T-helper 2 cell treated with Interferon-gamma antibody and Interleukin-4, amounts not matched to agents 100 ng/mL and 5 ng/mL, for 36 hours (primary cell): ENCODE measurements around the gene MACC1. TPM values are rescaled to one million over a fixed set of nuclear protein-coding genes. Genes with fewer than 3 reads are reported as not detected.
"Not testable (repeated sequence)": the region's sequence is repeated elsewhere in the genome, so short reads cannot be mapped to it uniquely, and the experiment has no call there.

Experiments
- intact Hi-C: fragments of 100-400 bp; cut with micrococcal nuclease; formaldehyde crosslinking; loops from one replicate; pipeline ENCODE4 v1.15.1; 2023
- total RNA-seq: library from RNA; stranded (reverse); gene quantifications from 2 replicates; pipeline ENCODE4 v1.2.3, GENCODE V29; 2022

The MACC1 gene
- total RNA-seq, 1 donor from 2014 or later: 0.02 TPM

DNA sequence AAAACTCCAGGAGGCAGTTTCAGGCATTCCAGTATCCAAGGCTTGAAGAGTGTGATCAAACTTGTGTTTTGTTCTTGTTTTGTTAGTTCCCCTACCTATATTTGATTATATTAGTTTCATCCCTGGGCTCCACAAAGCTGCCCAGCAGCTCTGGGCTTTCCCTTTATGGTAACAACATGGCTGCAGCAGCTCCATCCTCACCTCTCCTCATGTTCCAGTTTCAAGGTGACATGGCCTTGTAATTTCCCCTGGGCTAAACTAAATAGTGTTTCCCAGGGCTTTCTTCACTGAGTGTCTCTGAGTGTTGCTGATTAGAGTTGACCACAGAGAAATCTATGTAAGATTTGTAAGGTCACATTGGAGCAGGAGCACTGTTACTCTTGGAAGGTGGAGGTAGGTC is 83.4 kb downstream of the MACC1 start:
- intact Hi-C loops: no loop called here

DNA sequence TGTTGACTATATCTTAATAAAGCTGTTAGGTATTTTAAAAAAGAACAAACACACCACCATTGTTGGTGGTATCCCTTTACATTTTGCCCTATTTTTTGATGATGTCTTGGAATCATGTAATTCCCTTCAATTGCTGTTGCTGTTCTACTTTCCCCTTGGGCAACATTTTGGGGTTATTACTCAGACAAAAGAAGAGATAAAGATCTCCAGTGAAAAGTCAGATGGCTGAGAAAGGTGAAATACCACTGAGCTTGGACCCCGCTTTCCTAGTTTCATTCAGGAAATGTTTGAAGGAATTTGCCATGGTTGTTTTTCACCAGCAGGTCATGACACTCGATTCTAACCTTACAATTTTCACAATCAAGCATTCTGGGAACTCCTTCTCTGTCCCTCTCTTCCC is 84.6 kb downstream of the MACC1 start:
- intact Hi-C loops: no loop called here

DNA sequence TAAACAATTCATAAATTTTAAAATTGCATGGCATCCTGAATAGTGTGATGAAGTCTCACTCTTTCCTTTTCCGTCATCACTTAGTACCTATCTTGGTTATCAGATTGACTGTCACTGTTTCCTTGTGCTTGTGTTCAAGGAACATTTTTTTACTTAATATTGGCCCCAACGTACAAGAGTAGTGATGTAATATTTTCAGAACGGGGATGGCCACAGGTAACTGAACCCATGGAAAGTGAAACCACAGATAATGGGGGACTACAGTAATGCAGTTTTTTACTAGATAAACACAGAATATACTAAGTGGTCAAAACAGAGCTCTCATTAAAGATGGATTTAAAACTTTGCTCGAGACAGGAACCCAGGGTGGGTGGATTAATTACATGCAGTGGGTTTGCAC is 85.4 kb downstream of the MACC1 start:
- intact Hi-C loops: no loop called here

DNA sequence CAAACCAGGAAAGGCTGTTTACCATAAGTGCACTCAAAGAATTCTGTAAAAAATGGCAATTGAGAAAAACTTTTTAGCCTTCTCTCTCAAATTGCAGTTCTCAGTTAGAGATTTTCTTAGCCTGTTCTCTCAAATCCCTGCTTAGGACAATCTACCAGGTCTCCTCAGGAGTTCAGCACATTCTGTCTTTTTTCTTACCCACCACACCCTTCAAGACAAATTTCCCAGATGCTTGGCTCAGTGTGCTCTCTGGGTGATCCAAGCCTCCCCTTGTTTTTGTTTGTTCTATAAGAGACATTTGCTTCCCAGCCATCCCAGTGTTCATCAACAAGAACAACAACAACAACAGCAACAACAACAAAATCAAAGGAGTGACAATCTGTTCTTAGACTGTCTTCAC is 87.3 kb downstream of the MACC1 start:
- intact Hi-C loops: no loop called here

DNA sequence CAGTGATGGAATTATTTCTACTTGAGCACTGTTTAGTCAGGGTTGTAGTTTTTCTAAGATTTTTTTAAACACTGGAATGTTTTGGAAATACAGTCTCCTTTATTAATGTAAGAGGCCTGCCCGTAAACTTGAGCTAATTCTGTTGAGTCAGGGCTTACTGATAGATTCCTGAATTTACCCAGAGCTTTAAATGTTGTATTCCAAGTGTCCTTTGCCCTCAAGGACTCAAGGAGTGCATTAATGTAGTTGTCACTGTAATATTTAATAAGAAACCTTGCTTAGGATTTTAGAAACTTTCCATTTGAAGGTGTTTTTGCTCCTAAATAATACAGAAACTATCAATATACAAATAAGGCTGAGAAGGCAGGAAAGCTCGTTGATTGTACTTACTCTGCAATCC is 89.2 kb downstream of the MACC1 start:
- intact Hi-C loops: no loop called here

DNA sequence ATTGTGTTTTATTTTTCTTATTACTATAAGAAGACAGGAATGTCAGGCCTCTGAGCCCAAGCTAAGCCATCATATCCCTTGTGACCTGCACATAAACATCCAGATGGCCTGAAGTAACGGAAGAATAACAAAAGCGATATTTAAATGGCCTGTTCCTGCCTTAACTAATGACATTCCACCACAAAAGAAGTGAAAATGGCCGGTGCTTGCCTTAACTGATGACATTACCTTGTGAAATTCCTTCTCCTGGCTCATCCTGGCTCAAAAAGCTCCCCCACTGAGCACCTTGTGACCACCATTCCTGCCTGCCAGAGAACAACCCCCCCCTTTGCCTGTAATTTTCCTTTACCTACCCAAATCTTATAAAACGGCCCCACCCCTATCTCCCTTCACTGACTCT is 91.1 kb downstream of the MACC1 start:
- intact Hi-C loops: not testable (repeated sequence)

DNA sequence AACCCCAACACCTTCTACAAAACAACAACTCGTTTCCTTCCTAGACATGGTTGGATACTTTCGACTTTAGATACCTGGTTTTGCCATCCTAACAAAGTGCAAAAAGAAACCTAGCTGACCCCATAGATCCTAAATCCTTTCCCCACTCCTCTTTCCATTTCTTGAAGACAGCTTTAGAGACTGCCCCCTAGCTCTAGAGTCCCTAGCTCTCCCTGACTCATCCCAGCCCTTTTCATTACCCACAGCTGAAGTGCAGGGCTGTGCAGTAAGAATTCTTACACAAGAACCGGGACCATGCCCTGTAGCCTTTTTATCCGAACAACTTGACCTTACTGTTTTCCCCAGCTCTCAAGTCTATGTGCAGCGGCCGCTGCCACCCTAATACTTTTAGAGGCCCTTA is 93.1 kb downstream of the MACC1 start:
- intact Hi-C loops: not testable (repeated sequence)

DNA sequence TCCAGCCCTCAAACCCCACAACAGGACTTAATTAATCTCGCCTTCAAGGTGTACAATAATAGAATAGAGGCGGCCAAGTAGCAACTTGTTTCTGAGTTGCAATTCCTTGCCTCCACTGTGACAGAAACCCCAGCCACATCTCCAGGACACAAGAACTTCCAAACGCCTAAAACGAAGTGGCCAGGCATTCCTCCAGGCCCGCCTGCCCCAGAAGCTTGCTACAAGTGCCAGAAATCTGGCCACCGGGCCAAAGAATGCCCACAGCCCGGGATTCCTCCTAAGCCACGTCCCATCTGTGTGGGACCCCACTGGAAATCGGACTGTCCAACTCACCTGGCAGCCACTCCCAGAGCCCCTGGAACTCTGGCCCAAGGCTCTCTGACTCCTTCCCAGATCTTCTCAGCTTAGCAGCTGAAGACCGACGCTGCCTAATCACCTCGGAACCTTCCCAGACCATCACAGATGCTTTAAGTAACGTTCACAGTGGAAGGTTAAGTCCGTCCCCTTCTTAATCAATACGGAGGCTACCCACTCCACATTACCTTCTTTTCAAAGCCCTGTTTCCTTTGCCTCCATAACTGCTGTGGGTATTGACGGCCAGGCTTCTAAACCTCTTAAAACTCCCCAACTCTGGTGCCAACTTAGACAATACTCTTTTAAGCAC is 94.4 kb downstream of the MACC1 start:
- intact Hi-C loops: not testable (repeated sequence)

DNA sequence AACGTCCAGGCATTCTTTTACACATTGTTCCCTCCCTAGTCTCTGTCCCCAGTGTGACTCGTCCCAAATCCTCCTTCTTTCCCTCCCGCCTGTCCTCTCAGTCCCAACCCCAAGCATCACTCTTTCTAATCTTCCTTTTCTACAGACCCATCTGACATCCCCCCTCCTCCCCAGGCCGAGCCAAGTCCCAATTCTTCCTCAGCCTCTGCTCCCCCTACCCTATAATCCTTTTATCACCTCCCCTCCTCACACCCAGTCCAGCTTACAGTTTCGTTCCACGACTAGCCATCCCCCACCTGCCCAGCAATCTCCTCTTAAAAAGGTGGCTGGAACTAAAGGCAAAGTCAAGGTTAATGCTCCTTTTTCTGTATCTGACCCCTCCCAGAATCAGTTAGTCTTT is 95.1 kb downstream of the MACC1 start:
- intact Hi-C loops: no loop called here

DNA sequence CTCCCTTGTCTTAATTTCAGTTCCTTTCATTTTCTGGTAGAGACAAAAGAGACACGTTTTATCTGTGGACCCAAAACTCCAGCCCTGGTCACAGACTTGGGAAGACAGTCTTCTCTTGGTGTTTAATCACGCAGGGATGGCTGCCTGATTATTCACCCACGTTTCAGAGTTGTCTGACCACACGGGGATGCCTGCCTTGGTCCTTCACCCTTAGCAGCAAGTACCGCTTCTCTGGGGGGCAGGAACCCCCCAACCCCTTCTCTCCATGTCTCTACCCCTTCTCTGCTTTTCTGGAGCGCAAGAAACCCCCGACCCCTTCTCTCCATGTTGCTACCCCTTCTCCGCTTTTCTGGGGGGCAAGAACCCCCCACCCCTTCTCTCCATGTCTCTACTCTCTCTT is 95.8 kb downstream of the MACC1 start:
- intact Hi-C loops: no loop called here

DNA sequence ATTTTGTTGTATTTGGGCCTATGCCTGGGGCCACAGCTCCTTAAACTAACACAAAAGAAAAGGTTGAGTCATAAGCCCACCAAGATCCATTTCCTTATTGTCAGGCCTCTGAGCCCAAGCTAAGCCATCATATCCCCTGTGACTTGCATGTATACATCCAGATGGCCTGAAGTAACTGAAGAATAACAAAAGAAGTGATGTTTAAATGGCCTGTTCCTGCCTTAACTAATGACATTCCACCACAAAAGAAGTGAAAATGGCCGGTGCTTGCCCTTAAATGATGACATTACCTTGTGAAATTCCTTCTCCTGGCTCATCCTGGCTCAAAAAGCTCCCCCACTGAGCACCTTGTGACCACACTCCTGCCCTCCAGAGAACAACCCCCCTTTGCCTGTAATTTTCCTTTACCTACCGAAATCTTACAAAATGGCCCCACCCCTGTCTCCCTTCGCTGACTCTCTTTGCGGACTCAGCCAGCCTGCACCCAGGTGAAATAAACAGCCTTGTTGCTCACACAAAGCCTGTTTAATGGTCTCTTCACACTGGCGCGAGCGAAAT is 96.5 kb downstream of the MACC1 start:
- intact Hi-C loops: not testable (repeated sequence)

DNA sequence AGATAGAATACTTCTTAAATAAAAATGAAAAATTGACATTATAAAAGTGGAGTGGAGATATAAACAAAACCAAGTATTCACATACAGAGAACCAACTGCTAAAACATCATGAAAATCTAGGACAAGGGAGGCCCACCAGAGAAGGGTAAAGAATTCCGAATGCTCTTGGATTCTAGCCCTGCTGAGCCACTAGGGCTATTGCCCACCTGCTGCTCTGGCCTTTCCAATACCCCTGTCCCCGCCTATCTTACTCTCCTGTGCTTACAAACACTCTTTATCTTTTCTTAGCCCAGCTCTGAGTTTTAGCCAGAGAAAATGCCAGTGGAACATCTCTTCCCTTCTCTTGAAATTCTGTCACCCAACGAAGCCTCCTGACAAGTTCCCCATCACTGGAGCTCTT is 100.3 kb downstream of the MACC1 start:
- intact Hi-C loops: no loop called here

DNA sequence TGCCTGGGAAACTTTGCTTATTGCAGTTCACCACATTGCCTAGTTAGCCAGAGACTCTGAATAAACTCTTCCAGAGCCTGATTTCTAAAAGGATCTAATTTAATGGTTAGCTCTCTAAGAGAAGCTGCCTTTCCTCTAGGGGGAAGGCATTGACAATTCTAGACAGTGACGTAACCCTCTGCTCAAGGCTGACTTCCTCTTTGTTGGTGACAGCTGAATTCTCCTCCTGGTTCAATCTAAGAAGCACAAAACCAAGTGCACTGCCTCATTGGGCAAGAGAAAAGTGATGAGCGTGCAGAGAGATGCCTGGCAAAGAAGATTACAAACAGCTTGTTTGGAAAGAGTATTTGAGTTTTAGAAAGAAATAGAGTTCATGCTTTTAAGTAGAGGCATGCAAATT is 102.7 kb downstream of the MACC1 start:
- intact Hi-C loops: no loop called here

DNA sequence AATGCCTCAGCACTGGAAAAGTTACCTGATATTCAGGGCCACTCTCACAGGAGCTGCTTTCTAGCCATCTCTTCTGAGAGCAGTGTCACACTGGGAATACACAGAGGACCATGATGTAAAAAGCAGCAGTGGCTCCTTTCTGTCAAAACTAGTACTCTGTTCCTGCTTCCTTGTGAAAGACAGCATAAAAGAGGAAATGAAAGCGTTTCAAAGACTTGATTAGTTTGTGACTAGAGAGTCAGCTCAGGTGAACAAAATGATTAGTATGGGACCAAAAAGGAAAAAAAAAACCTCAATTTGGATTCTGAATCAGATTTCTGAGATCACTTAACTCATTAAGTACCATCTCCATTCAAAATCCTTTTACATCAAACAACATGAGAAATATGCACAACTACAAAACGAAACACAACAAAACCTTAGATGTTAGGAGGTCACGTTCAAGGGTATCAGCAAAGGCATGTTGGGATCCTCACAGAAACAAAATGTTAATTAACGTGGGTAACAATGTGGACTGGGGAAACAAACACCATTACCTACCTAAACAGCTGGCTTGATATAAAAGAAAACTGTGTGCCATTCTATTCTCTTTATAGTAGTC is 103.7 kb downstream of the MACC1 start:
- intact Hi-C loops: no loop called here

DNA sequence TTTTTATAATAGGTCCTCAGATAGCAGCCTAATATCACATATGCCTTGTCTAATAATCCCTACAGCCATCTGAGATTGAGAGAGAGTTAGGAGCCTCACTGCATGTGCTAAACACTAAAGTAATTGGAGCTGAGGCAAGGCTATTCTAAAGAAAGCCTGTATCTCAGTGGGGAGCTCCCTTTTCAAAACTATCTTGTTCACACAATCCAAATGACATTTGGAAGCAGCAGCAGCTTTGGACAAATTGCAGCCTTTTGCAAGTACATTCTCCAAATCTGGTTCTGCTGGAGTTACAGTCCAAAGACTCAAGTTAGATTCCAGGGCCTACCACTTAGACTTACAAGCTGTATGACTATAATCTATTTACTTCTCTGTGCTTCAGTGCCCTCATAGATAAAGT is 104.5 kb downstream of the MACC1 start:
- intact Hi-C loops: no loop called here

DNA sequence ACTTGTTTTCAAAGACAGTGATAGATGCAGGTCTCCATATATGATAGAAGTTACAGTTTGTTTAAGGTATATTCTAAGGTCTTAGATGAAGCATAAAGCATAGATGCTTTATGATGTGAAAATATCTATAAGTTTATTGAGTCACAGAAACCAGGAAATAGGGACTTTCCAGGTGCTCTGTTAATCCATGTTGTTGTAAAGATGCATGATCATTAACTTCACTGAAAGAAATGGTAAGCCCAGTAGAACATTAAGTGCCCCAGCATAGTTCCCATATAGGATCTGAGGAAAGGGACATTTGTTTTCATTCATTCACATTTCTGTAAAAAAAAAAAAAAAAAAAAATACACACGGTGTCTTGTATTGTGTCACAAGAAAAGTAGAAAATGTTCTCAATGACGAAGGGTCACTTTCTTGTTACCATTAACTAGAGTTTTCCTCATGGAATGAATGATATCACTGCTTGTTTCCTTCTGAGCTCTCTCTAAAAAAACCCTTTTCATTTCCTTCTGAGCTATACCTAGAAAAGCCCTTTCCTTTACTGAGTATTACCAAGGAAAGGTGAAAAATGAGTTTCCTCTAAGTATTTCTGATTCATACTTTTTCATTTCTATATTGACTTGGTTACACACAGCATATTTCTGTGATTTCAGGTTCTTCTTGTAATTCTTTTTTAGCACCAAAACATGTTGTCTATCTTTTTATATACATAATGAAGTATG is 105.2 kb downstream of the MACC1 start:
- intact Hi-C loops: no loop called here

DNA sequence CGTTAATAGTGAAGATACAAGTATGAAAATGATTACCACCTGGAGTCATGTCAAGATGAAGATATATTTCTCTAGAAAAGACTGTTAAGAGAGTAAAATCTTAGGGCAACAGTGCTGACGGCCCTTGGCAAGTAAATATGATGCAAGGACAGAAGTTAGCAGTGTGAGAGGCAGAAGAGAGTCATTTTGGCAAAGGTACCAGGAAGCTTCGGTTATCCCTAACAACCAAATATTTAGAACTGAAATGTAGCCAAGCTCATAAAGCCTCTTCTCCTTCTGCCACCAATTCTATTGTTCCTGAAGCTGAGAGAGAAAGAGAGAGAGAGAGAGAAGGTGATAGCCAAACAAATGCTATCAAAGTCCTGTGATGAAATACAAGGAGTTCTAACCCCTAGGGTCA is 109.6 kb downstream of the MACC1 start:
- intact Hi-C loops: no loop called here

DNA sequence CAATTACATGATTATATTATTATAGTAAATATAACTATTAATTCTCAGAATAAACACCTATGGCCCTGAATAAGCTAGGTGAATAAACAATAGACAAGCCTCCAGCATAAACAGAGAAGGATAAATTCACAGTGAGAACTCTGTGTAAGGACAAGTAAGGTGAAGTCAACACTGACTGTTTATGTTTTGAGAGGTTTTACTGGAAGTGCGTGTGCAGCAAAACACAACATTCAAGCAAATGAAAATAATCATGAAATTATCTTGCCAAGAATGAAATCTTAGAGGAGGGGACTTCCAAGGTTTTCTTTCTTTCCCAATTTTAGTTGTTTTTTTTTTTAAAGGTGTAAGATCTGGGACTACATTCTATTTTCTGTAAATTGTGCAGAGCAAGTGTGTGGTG is 112.5 kb downstream of the MACC1 start:
- intact Hi-C loops: no loop called here

DNA sequence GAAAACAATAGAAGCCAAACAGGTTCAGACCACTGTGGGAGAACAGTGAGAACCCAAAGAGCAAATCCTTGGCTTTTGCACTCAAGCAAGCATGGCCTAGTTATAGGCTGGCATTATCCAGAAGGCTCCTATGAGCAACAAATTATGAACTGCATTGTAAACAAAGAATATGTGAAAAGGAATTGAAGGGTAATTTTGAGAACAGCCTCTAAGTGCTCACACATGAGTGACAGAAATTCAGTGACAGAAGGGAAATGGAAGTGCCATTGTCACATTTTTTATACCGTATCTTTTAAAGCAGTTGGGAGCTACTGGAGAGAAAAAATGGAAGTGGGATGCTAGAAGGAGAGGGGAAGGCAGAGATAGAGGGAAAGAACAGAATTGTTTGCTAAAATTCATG is 114.2 kb downstream of the MACC1 start:
- intact Hi-C loops: no loop called here

DNA sequence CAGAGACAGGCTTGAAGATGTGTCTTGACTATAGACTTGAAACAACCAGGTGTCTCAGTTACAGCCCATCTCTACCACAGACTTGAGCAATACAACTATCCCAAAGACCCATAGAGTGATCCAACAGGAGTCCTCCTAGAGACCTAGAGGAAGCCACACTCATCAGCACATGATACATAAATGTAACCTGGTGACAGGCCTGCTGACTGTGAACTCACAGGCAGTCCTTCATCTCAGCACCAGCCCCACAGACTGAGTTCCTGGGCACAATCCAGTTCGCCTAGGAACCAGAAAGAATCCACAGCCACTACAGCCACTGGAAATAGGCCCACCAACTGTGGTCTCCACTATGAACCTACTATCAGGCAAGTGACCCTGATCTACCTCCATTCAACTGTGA is 121.3 kb downstream of the MACC1 start:
- intact Hi-C loops: no loop called here

DNA sequence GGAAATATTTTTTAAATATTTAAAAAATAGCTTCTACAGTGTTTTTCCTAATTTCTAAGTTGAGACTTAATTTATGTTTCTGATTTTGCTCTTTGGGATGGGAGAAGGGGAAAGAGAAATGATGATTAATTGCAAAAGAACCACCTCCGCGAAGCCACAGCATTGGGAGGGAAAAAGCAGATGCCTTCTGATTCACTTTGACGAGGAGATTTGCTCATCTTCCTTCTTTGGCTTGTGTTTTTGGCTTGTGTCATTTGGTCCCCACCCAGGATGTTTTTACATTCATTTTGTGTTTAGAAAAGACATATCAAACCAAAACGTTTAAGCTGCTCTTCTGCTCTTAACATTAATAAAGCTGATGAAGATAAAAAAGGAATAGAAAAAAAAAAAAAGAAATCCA is 121.7 kb downstream of the MACC1 start:
- intact Hi-C loops: no loop called here

DNA sequence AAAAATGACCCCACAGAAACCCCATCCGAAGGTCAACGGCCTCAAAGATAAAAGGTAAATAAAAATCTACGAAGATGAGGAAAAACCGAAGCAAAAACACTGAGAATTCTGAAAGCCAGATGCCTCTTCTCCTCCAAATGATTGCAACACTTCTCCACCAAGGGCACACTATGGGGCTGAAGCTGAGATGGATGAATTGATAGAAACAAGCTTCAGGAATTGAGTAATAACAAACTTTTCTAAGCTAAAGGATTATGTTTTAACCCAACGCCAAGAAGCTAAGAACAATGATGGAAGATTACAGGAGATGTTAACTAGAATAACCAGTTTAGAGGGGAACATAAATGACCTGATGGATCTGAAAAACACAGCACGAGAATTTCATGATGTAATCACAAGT is 127.8 kb downstream of the MACC1 start:
- intact Hi-C loops: no loop called here

DNA sequence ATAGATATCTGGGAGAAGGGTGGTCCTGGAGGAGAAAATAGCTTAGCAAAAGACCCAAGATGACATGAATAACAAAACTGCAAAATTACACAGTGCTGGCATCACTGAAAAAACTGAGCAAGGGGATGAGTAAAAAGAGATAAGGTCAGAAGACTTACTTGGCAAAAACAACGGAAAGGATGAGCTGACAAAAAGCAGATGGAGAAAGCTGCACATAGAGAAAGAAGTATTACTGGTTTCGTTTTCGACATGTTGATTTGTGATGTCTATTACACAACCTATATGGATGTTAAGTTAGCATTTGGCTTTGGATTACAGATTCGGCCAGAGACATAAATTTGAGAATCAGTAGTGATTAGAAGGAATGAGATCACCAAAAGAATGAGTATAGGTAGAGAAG is 132.1 kb downstream of the MACC1 start:
- intact Hi-C loops: no loop called here
